GM11168 (cell line): ENCODE data around the gene AMZ1.
"Not testable (repeated sequence)": the region's sequence is repeated elsewhere in the genome, so short reads cannot be mapped to it uniquely, and the experiment has no call there.

ENCODE experiments used
- in situ Hi-C: fragments of 300-500 bp; cut with MboI; formaldehyde crosslinking; loops from one replicate; pipeline ENCODE4 v1.12.0; 2022; ENCODE audit warnings: low sequenced_read_pairs; ENCODE audit not compliant: unreplicated experiment

Gene AMZ1

GRCh38 chr7:2724453-2725177, 36.6 kb downstream of the AMZ1 start:
- in situ Hi-C loops: no loop called here

- in situ Hi-C loops: no loop called here
Observed at GRCh38 chr7:2725178-2726105, 37.4 kb downstream of the AMZ1 start.

DNA sequence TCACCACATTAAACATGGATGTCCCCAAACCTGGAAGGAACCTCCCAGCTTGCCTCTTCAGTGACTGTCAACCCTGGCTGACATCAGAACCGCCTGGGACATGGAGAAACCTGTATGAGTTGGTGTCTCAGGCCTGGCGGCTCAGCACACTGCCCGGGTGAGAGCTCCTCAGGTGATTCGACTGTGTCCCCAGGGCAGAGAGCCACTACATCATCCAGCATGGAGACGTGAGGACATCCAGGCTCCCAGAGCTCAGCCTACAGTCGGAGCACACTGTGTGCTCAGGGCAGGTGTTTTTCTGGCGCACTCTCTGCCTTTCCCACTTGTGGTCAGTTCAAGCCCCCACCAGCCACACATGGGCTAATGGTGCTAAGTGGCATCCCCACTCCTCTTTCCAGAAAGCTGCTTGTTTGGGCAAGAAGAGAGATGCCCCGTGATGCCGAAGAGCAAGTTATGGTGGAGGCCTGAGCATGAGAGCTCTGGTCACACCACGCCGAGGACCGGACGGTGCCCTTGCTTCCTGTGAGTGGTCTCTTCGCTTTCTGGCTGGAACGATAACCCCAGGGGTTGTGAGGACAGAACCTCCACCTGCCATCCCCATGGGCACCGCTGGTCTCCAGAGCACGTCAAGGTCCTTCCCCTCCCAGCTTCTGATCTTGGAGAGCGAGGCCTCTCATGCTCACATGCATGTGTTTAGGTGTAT, 38.5 kb downstream of the AMZ1 start:
- in situ Hi-C loops: no loop called here

- in situ Hi-C loops: not testable (repeated sequence)
Observed at GRCh38 chr7:2727206-2727605, 39.2 kb downstream of the AMZ1 start.

DNA sequence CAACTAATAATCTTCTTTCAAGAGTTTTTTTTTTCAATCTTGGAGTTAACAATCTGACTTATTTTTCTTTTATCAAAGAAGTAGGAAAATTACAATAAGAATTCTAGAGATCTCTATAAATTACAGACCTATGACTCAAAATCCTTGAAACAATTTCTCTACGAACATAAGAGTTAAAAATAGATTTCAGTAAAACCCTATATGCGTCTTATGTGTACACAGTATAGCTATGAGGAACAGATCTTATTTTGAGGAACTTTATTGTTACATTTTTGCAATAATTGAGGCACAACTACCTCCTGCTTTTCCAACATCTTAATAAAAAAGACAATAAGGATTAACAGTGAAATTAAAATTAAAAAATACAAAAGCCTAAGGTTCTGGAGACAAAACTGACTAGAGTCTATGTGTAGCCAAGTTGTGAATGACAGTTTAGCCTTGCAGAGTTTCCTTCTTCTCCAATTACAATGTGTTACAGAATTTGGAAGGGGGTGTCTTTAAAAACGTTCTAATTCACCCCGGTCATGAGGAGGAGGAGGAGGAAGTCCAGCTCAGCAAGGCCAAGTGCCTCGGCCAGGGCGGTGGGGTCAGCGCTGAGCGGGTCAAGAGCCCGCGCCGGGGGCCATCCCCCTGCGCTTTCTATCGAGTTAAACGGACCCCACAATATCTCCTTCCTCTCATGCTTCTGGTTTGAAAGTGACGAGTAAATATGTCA, 40.5 kb downstream of the AMZ1 start:
- in situ Hi-C loops: no loop called here

DNA sequence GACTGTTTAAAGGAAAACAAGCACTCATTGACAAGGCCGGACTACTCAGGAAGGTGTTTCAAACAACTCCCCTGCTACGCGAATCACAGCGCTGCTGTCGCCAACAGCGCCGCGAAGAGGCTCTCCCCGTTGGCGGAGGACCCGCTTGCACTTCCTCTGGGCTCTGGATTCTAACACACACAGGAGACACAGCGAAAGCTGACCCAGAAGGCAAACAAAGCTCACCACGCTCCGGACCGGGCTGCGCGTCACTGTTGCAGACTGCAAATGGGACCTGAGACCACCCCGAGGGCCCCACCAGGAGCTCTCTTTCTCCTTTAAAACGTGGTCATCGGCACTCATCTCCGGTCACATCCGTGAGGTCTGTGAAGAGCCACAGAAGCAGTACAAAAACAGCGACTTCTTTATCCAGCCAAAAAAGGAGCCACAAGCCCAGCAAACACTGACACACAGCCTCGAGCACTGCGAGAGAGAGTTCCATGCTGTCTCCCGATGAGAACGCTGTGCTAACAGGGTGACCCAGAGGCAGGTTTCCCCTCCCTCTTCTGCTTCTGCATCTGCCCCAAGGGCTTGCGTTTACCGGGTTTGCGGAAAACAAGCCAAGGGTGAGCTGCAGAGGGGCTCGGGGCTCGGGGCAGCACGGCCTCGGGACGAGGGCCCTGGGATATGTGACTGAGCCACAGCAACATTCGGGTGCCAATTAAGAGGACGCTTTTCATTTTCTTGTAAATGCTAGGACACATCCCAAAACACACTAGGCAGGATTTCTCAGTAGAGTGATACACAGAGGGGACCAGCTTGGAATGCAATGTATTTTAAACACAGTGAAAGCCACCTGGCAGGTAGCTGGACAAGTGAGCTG, 41.3 kb downstream of the AMZ1 start:
- in situ Hi-C loops: no loop called here

- in situ Hi-C loops: no loop called here
Observed at GRCh38 chr7:2729893-2730716, 42.1 kb downstream of the AMZ1 start.

GRCh38 chr7:2730846-2731770, 43.1 kb downstream of the AMZ1 start:
- in situ Hi-C loops: no loop called here

DNA sequence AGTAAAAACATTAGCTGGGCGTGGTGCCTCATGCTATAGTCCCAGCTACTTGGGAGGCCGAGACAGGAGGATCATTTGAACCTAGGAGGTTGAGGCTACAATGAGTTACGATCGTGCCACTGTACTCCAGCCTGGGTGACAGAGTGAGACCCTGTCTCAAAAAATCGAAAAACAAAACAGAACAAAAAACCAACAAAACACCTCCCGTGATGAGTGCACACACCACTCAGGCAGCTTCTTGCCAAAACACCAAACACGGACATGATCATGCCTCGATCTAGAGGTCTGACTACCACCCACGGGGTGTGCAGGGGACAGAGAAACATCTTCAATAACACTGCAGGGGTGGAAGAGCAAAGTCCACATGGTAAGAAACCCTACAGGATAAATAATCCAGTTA, 44.4 kb downstream of the AMZ1 start:
- in situ Hi-C loops: no loop called here

DNA sequence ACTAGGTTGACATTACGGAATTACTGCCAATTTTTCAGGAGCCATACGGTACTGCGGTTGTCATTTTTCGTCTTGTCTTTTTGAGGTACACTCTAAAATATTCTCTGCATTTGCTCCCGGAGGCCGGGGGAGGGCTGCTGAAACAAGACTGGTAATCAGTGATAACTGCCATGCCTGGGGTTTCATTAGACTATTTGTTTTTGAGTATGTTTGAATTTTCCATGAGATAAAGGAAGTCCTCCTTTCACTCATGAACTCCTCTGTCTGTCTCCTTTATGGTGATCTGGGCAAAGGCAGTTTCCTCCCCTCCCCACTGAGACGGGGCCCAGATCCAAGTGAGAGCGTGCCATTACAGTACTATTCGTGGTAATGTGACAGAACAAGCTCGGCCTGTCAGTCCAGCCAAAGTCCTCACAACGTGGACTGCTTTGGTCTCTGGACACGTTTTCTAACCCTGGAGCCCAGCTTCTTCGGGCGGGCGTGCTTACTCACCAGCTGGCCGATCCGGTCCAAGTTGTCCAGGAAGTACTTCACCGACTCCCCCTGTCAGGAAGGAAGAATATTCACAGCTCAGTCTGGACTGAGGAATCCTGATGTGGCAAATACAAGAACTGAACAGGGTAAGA, 45.1 kb downstream of the AMZ1 start:
- in situ Hi-C loops: no loop called here

DNA sequence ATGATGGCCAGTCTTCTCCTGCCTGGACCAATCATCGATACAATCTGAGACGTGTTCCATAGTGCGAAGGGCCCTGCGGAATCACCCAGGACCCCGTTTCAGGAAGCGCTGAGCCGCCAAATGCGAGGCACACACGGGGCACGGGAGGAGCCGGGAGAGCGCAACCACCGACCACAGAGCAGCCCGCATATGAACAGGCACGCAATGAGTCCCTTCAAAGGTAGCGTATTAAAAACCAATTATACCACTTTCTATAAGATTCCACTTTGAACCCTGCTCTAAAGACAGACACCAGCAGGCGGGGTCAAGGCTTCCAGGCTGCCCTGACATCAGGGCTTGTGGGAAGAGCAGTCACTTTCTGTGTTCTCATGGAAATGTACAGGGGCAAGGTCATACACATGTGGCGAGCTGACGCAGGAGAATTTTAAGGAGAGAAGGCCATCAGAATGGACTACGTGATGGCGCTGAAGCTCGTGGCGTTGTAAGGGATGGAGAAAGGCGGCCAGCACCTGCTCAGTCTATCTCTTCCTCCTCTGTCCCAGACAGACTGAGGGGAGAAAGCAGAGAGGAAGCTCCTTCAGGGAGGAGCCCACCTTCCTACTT, 46.2 kb downstream of the AMZ1 start:
- in situ Hi-C loops: no loop called here

DNA sequence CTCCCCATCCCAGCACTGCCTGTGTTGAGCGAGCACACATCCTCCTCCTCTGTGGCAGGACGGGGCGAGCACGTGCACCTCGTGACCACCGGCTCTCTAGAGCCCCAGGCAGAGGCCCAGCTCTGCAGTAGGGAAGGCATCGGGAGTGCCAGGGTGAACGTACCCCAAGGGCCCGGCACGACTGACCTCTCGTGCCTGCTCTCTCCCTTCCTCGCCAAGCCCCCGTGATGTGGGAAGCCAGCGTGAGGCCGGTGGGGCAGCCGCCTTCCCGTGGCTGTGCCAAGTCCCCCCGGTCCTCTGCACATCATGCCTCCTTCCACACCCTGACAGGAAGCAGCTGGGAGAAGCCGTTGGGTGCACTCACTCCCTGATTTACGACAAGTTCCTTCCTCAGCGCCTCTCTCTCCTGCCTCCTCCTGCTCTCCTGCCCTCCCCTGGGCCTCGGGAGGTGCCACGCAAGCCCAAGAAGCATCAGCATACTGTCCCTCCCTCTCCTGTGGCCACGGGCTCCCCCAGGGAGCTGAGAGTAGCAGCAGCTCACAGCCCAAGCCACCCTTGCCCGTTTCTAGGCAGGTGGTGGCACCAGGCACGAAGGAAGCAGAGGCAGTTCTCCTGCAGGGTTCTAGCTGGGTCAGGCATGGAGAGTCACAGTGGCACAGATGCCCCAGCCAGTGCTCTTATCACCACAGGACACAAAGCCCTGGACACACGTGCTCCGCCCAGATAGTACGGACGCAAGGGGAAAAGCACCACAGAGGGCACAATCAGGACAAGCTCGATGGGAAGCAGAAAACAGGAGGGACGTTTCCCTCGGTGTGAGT, 47.0 kb downstream of the AMZ1 start:
- in situ Hi-C loops: no loop called here

GRCh38 chr7:2735744-2736143, 47.7 kb downstream of the AMZ1 start:
- in situ Hi-C loops: no loop called here

DNA sequence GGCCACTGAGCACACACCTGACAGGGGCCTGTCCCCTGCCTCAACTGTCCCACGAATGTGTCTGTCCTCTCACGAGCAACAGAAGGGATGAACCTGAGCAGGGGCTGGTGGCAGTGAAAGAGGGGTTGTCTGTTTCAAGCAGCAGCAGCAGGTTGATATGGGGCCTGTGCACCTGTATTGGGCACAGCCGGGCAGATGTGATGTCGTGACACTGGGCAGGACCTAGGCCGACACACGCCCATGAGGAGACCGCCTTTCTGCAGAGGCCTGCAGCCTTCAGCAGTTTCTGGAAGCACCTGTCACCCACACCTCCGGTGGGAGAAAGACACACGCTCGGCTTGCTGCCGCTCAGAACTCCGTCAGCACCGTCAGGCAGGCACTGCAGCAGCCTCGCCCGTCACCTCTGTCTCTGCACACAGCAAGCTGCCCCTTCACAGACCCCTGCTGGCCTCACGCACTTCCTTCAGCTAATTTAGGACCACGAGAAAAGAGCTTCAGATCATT, 48.5 kb downstream of the AMZ1 start:
- in situ Hi-C loops: no loop called here

GRCh38 chr7:2737005-2737743, 49.2 kb downstream of the AMZ1 start:
- in situ Hi-C loops: not testable (repeated sequence)
